Stimulated activated CD8-positive, alpha-beta memory T cell treated with anti-CD3 and anti-CD28 coated beads, Interleukin-12 subunit alpha, Interleukin-12 subunit beta, amount 100 ng/mL, for 24 hours (primary cell): ENCODE results near the gene PTPRO.

ENCODE experiments used
- DNase-seq: peaks from one replicate; pipeline ENCODE4 v3.0.0-alpha.2; 2020; ENCODE audit errors: extremely low read depth

The PTPRO gene

DNA sequence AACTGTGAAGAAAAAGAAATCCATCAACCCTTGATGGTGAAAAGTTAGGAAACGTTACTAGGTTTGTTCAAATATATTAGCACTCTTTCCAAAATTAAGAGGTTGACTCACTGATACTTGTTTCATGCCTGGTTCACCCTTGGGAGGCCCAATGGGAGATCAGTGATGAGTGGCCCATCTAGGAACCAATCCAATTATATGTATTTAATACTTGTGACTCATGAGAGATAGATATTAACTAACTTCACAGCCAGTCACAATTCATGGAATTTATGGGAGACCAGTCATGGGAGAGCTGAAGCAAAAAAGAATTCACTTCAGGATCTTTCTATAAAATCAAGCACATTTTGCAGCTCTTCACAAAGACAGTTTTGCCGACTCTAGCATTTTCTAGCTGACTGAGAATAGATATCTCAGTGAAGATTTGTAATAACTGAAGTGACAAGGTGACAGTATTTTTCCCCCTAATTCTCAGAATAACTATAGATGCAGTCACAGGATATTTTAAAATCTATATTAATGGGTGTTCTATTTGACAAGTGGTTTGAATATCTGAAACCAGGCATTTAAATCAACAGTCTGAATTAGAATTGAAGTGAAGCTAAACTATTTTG is 236.7 kb downstream of the PTPRO start:
- DNase-seq, result no peak

GRCh38 chr12:15561396-15561795 is 239.1 kb downstream of the PTPRO start:
- no peak for DNase-seq

GRCh38 chr12:15562263-15562662 is 240.0 kb downstream of the PTPRO start:
- no peak for DNase-seq

GRCh38 chr12:15563663-15564062 is 241.4 kb downstream of the PTPRO start:
- no peak for DNase-seq

DNA sequence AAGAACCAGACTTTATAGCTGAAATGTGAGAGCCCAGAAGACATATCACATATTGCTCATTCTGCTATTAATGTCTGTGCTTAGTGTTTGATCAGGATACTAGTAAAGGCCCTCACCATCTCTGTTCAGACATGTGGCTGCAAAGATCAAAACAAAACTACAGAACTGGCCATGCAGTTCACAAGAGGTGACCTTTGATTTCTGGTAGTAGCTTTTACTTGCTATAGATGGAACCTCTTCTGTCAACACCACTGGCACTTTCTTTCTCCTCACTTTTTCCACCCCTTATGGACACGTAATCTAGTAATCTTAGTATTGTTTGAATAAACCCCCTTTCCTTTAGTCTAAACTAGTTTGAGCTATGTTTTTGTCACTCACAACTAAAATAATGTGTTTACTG is 252.0 kb downstream of the PTPRO start:
- DNase-seq, result no peak

DNA sequence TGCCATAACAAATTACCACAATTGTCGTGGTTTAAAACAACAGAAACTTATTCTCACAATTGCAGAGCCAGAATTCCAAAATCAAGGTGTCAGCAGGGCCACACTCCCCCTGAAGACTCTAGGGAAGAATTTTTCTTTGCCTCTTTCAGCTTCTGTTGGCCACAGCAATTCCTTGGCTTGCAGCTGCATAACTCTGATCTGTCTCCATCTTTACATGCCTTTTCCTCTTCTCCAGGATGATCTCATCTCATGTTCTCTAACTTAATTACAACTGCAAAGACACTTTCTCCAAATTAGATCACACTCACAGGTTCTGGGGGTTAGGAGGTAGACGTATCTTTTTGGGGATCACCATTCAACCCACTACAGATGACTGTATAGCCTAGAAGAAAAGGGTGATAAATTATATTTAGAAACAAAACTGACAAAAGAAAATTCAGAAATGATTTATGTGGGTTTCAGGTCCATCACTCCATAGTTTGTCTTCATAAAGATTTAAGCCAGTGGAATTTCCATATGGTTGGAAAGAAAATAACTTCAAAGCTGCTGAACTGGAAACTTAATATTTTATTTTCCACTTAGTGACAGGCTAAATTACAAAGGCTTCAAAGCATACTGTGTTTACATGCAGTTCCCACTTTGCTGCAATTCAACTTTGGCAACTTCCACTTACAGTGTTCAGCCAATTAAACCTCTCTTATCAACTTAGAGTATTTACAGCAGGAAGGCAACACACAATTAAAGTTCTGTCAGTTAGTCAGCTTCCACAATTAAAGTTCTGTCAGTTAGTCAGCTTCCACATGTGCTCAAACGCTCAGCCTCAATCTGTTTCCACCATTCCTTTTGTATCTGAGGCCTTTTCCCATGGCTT is 253.6 kb downstream of the PTPRO start:
- no peak for DNase-seq

DNA sequence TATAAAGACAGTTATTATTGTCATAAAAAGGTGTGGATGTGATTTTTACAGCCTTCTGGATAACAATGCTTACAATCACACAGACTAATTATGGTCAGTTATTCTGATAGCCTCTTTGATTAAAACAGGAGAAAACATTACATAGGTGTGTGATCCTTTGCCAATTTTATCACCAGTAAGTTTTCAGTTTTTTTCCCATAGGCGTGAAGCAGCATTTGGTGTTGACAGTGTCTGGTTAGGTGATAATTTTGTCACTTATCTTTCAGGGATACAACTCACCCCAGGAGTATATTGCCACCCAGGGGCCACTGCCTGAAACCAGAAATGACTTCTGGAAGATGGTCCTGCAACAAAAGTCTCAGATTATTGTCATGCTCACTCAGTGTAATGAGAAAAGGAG is 258.1 kb downstream of the PTPRO start:
- DNase-seq, result no peak

DNA sequence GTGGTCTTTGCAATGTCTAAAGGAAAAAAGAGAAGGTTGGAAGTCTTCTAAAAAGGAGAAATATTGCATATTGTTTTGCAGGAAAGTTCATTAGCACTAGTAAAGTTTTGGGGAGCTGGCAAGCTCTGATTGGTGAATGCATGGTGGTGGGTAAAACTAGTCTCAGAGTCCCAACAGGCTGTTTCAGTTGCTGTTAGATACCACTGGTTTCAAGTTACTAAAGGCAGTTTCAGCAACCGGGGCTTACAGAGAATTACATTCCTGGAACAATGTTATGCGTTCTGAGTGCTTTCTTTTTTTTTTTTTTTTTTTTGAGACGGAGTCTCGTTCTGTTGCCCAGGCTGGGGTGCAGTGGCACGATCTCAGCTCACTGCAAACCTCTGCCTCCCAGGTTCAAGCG is 258.7 kb downstream of the PTPRO start:
- DNase-seq, result no peak

DNA sequence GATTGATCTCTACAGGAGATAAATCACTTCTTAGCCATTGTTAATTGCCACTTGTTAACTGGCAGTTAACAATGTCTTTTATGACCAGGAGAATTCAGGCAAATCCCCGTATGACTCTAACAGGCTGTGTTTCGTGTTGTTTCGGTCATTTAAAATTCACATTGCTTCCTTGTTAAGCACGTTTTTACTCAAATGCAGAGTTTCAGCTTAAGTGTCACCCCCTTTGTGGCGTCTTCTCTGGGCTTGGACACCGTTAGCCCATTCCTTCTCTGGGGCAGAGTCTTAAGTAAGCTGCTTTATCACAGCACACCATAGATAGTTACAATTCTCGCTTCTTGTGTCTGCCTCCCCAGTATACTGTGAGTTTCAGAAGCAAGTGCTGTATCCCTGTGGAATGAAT is 261.5 kb downstream of the PTPRO start:
- DNase-seq, result no peak

- DNase-seq, result no peak
These were observed 262.2 kb downstream of the PTPRO start for GRCh38 chr12:15584366-15585041.

DNA sequence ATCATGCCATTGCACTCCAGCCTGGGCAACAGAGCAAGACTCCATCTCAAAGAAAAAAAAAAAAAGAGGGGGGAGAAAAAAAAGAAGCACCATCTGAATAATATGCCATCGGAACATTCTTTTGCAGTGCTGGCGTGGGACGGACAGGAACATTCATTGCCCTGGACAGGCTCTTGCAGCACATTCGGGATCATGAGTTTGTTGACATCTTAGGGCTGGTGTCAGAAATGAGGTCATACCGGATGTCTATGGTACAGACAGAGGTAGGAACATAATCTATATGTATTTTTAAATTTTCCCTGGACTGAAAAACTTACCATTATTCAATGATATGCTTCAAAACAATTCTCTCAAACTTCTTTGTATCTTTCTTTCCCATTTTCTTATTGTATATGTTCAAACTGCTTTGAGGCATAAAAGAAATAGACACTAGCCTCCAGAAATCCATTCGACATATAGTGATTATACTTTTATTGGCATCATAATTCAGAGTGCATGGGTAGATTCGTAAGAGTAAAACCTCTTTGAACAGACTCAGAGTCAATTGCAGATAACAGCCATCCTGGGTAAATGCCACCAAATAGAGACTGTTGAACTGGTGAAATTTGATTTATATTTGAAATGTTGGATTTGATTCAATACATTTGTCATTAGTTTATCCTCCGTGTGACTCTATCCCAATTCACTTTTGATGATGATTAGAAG is 267.2 kb downstream of the PTPRO start:
- DNase-seq, result no peak

GRCh38 chr12:15590180-15590826 is 268.0 kb downstream of the PTPRO start:
- no peak for DNase-seq

GRCh38 chr12:15591811-15592210 is 269.5 kb downstream of the PTPRO start:
- no peak for DNase-seq

DNA sequence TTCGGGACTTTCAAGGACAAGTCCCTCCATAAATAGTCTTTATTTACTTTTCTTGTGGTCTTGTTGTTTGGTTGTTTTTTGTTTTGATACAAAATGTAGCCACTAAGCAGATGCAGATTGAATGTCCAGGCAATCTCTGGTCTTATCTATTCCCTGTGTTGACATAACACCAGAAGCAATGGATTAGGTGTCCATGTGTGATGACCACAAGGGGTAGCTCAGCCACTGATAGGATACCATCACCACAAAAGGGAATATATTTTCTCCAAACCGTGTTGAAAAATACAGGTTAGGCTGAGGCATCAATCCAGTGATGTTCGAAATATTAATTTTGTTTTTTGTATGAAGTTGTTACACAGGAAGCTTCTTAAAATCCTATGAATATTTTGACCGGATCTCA is 270.6 kb downstream of the PTPRO start:
- DNase-seq, result no peak

DNA sequence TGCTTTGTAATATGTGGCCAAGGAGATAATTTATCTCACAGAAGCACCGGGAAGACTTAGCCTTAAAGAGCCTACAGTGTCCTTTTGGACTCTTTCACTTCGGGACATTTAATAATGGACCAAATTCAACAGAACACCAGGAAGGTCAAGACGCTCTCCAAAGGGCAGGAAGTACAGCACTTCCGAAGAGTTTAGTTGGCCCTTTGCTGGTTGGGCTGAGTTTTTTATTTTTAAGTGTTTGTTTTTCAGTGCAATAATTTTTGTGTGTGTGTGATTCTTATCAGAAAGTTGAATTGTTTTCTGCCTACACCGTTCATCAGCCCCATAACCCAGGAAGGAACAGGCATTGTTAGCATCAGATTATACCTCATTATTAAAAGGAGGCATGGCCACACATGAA is 273.9 kb downstream of the PTPRO start:
- DNase-seq, result no peak

GRCh38 chr12:15597125-15597830 is 275.0 kb downstream of the PTPRO start:
- no peak for DNase-seq

GRCh38 chr12:15599266-15600037 is 277.1 kb downstream of the PTPRO start:
- DNase-seq, result no peak

- DNase-seq, result no peak
These were observed 278.1 kb downstream of the PTPRO start for GRCh38 chr12:15600223-15600935.

DNA sequence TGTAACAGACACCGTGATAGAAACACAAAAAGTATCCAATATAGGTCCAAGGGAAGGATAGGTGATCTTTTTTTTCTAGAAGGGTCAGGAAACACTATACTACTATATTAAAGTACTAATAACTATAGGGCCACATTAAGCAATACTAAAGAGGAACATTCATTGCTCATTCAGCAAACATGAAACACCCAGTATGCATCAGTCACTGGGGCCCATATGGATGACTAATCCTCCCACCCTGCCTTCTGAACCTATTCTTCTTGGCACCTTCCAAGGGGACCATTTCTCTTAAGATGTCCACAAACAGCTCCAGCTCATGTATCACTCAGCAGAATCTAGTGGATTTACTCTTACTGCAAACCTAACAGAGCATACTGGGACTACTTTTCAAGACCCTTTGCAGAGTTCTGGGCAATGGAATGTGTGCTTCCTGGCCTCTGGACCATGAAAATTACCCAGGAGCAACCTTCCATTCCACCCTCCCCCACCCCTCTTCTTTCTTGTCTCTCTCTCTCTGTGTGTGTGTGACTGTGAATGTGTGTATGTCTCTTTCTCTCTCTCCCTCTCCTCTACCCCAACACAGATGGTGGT is 279.0 kb downstream of the PTPRO start:
- no peak for DNase-seq
